HG03354 (cell line): ENCODE measurements around the gene PAOX.
"Not testable (repeated sequence)": the region's sequence is repeated elsewhere in the genome, so short reads cannot be mapped to it uniquely, and the experiment has no call there.

Experiments used
- ATAC-seq: cut with Tn5 transposase; IDR thresholded peaks from one replicate; pipeline ENCODE4 v1.9.1; 2021; ENCODE audit warnings: mild to moderate bottlenecking; ENCODE audit not compliant: unreplicated experiment, poor library complexity, severe bottlenecking

The PAOX gene

GRCh38 chr10:133400624-133401424 lies 21.8 kb downstream of the PAOX start:
- ATAC-seq = peak; percentile 77

- ATAC-seq = no peak
These were observed 22.4 kb downstream of the PAOX start for GRCh38 chr10:133401500-133401899.

- ATAC-seq = no peak
These were observed 23.1 kb downstream of the PAOX start for GRCh38 chr10:133401981-133402725.

GRCh38 chr10:133403359-133403758 lies 24.3 kb downstream of the PAOX start:
- ATAC-seq = no peak

GRCh38 chr10:133403784-133404183 lies 24.7 kb downstream of the PAOX start:
- no peak for ATAC-seq

GRCh38 chr10:133405272-133405671 lies 26.2 kb downstream of the PAOX start:
- no peak for ATAC-seq

GRCh38 chr10:133405844-133406527 lies 26.9 kb downstream of the PAOX start:
- ATAC-seq = peak; percentile 66

- no peak for ATAC-seq
These were observed 32.7 kb downstream of the PAOX start for GRCh38 chr10:133411523-133412380.

GRCh38 chr10:133412381-133412711 lies 33.3 kb downstream of the PAOX start:
- no peak for ATAC-seq

GRCh38 chr10:133414401-133414800 lies 35.3 kb downstream of the PAOX start:
- ATAC-seq = not testable (repeated sequence)

GRCh38 chr10:133415752-133416151 lies 36.7 kb downstream of the PAOX start:
- ATAC-seq = no peak

- no peak for ATAC-seq
These were observed 39.4 kb downstream of the PAOX start for GRCh38 chr10:133418289-133418993.

GRCh38 chr10:133419211-133419950 lies 40.3 kb downstream of the PAOX start:
- ATAC-seq = no peak

GRCh38 chr10:133420028-133420427 lies 41.0 kb downstream of the PAOX start:
- no peak for ATAC-seq

GRCh38 chr10:133420579-133420978 lies 41.5 kb downstream of the PAOX start:
- no peak for ATAC-seq

GRCh38 chr10:133421336-133422222 lies 42.5 kb downstream of the PAOX start:
- no peak for ATAC-seq

GRCh38 chr10:133422223-133422806 lies 43.3 kb downstream of the PAOX start:
- ATAC-seq = no peak
